K562 (cell line): ENCODE results near the gene UPK2. TPM values are rescaled to one million over a fixed set of nuclear protein-coding genes. Genes with fewer than 3 reads are reported as not detected.

Experiments used
- CBX3 ChIP-seq, 2 experiments: IDR thresholded peaks; 1 replicate in 1 of 2; 2 replicates in 1 of 2; pipeline ENCODE4 v1.6.1; 2012; ENCODE audit warnings: inconsistent platforms in 2 of 2, low read length in 2 of 2, borderline replicate concordance in 1 of 2, control low read depth in 1 of 2
- CTCF ChIP-seq, 3 experiments: IDR thresholded peaks in 2 of 3; conservative IDR thresholded peaks in 1 of 3; 2 replicates each; pipeline ENCODE4 v1.5.1; 2011 to 2012; ENCODE audit warnings: low read length in 3 of 3, mild to moderate bottlenecking in 3 of 3, control low read depth in 2 of 3, improper control_type of control experiment in 1 of 3, inconsistent platforms in 1 of 3, low read depth in 1 of 3, mixed read lengths in 1 of 3, moderate library complexity in 1 of 3; ENCODE audit not compliant: insufficient read depth in 2 of 3
- GTF2E2 ChIP-seq: fragments of 200-800 bp; sonication (Bioruptor generic); IDR thresholded peaks from 2 replicates; pipeline ENCODE4 v1.6.1; 2016; ENCODE audit warnings: missing genetic modification characterization, missing compliant biosample characterization
- JUN ChIP-seq, 2 experiments: sonication (generic) in 1 of 2; formaldehyde crosslinking in 1 of 2; IDR thresholded peaks; 2 replicates each; pipeline versions ENCODE4 v1.6.1 to v1.8.0; 2012 to 2022; ENCODE audit warnings: borderline replicate concordance in 2 of 2, mild to moderate bottlenecking in 2 of 2, improper control_type of control experiment in 1 of 2, low read depth in 1 of 2, low read length in 1 of 2, missing genetic modification reagents in 1 of 2
- KDM1A ChIP-seq, 2 experiments: fragments of 450-650 bp; IDR thresholded peaks; 2 replicates each; pipeline ENCODE4 v1.6.1; 2016; ENCODE audit warnings: mild to moderate bottlenecking in 2 of 2
- KLF1 ChIP-seq: fragments of 450-650 bp; IDR thresholded peaks from 2 replicates; pipeline ENCODE4 v1.6.1; 2016; ENCODE audit warnings: missing genetic modification characterization, missing compliant biosample characterization
- PHF8 ChIP-seq: fragments of 200-600 bp; sonication (generic); IDR thresholded peaks from 2 replicates; pipeline ENCODE4 v1.6.1; 2012; ENCODE audit warnings: mixed run types, mild to moderate bottlenecking, inconsistent platforms, low read length, moderate library complexity, borderline replicate concordance
- PTBP1 ChIP-seq: fragments of 200-400 bp; formaldehyde crosslinking; IDR thresholded peaks from 2 replicates; pipeline ENCODE4 v1.6.1; 2017; ENCODE audit warnings: low read depth, low read length
- SMARCB1 ChIP-seq: IDR thresholded peaks from 2 replicates; pipeline ENCODE4 v1.6.1; 2011; ENCODE audit warnings: improper control_type of control experiment, low read depth; ENCODE audit not compliant: insufficient read length
- SMARCE1 ChIP-seq: fragments of 450-650 bp; IDR thresholded peaks from 2 replicates; pipeline ENCODE4 v1.7.1; 2016; ENCODE audit warnings: mild to moderate bottlenecking
- SUPT5H ChIP-seq: fragments of 450-650 bp; IDR thresholded peaks from 2 replicates; pipeline ENCODE4 v1.6.1; 2016
- ZC3H8 ChIP-seq: fragments of 450-650 bp; IDR thresholded peaks from 2 replicates; pipeline ENCODE4 v1.6.1; 2017
- ZNF445 ChIP-seq: fragments of 250-450 bp; sonication (Bioruptor Pico); IDR thresholded peaks from 2 replicates; pipeline ENCODE4 v1.4.0; 2020; ENCODE audit warnings: low read depth, mild to moderate bottlenecking, moderate library complexity
- ZNF639 ChIP-seq, 2 experiments: fragments of 200-800 bp in 1 of 2; sonication (Bioruptor generic) in 1 of 2; sonication (generic) in 1 of 2; formaldehyde crosslinking in 1 of 2; IDR thresholded peaks in 1 of 2; conservative IDR thresholded peaks in 1 of 2; 2 replicates each; pipeline versions ENCODE4 v1.5.0 to v1.6.1; 2016 to 2020; ENCODE audit warnings: missing compliant biosample characterization in 1 of 2, missing genetic modification characterization in 1 of 2, missing genetic modification reagents in 1 of 2
- ZNF695 ChIP-seq: fragments of 450-650 bp; formaldehyde crosslinking; IDR thresholded peaks from 2 replicates; pipeline ENCODE4 v1.4.0; 2020; ENCODE audit warnings: mild to moderate bottlenecking, moderate library complexity
- polyA plus RNA-seq, 8 experiments: library from polyadenylated mRNA; depleted of rRNA in 4 of 8; stranded (reverse) in 5 of 8; unstranded in 3 of 8; fragments of >200 nt; fragmentation: Nextera tagmentation in 2 of 8; fragmentation: Illumina TruSeq in 1 of 8; extraction: Ambion mirVana in 2 of 8; extraction: Trizol in 1 of 8; gene quantifications; 2 replicates each; pipeline versions ENCODE4 v1.2.1 to v1.2.3, GENCODE V29; 2011 to 2014; ENCODE audit warnings: inconsistent platforms in 1 of 8, missing spikeins in 1 of 8
- total RNA-seq, 7 experiments: library from RNA; depleted of rRNA in 6 of 7; stranded (reverse); fragments of >200 nt in 6 of 7; fragmentation: Illumina TruSeq in 2 of 7; extraction: Trizol in 2 of 7; gene quantifications; 2 replicates each; pipeline versions ENCODE4 v1.2.1 to v1.2.3, GENCODE V29; 2011 to 2021; ENCODE audit warnings: low replicate concordance in 1 of 7
- TF ChIP-seq, protein P1 (sequence below): fragments of 450-650 bp; IDR thresholded peaks from 2 replicates; pipeline ENCODE4 v1.6.1; 2017; ENCODE audit warnings: antibody characterized with exemption, mild to moderate bottlenecking

UPK2 gene
- total and polyA plus RNA-seq, 9 of the 15 experiments (the other 6 are each of a cell fraction or from before 2014, with no cell fraction given): not detected

GRCh38 chr11:118912742-118913410, 43.2 kb upstream of the UPK2 start (continued):
- TF ChIP-seq JUN (IDR thresholded peaks at IDR 0.05; ENCODE audit: borderline replicate concordance, low read depth, low read length): peak; percentile 54; the same call in 1 of the 2 replicates
- TF ChIP-seq JUN (CRISPR knock-in tag; IDR thresholded peaks at IDR 0.05; ENCODE audit: borderline replicate concordance): no peak
- TF ChIP-seq SUPT5H: no peak
- no peak for TF ChIP-seq ZC3H8
- TF ChIP-seq CTCF (IDR thresholded peaks at IDR 0.05 in 2 of 3, conservative IDR thresholded peaks at IDR 0.05 in 1 of 3; ENCODE audit: insufficient read depth in 2 of 3, low read depth in 1 of 3, low read length in 3 of 3): no peak
- peak in 1 of 2 experiments; percentile 23; a peak in 1 of 4 replicates for TF ChIP-seq ZNF639 (CRISPR knock-in tag; conservative IDR thresholded peaks at IDR 0.05 in 1 of 2, IDR thresholded peaks at IDR 0.05 in 1 of 2)
- TF ChIP-seq CBX3 (IDR thresholded peaks at IDR 0.05; ENCODE audit: borderline replicate concordance in 1 of 2, low read length in 2 of 2): no peak
- no peak for TF ChIP-seq SMARCB1
- no peak for TF ChIP-seq KDM1A (IDR thresholded peaks at IDR 0.05)
- no peak; the same call in 1 of the 2 replicates for TF ChIP-seq ZNF445 (CRISPR knock-in tag)
- no peak for TF ChIP-seq GTF2E2 (tag)
- TF ChIP-seq PTBP1: no peak
- TF ChIP-seq ZNF695 (CRISPR knock-in tag): no peak
- peak; percentile 30; the same call in 1 of the 2 replicates for TF ChIP-seq SMARCE1
- TF ChIP-seq, protein P1, sequence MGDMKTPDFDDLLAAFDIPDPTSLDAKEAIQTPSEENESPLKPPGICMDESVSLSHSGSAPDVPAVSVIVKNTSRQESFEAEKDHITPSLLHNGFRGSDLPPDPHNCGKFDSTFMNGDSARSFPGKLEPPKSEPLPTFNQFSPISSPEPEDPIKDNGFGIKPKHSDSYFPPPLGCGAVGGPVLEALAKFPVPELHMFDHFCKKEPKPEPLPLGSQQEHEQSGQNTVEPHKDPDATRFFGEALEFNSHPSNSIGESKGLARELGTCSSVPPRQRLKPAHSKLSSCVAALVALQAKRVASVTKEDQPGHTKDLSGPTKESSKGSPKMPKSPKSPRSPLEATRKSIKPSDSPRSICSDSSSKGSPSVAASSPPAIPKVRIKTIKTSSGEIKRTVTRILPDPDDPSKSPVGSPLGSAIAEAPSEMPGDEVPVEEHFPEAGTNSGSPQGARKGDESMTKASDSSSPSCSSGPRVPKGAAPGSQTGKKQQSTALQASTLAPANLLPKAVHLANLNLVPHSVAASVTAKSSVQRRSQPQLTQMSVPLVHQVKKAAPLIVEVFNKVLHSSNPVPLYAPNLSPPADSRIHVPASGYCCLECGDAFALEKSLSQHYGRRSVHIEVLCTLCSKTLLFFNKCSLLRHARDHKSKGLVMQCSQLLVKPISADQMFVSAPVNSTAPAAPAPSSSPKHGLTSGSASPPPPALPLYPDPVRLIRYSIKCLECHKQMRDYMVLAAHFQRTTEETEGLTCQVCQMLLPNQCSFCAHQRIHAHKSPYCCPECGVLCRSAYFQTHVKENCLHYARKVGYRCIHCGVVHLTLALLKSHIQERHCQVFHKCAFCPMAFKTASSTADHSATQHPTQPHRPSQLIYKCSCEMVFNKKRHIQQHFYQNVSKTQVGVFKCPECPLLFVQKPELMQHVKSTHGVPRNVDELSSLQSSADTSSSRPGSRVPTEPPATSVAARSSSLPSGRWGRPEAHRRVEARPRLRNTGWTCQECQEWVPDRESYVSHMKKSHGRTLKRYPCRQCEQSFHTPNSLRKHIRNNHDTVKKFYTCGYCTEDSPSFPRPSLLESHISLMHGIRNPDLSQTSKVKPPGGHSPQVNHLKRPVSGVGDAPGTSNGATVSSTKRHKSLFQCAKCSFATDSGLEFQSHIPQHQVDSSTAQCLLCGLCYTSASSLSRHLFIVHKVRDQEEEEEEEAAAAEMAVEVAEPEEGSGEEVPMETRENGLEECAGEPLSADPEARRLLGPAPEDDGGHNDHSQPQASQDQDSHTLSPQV: peak; percentile 89
- TF ChIP-seq KLF1 (tag): 0 out of 2 replicates have a peak, but pooled peaks have one; percentile 13
- TF ChIP-seq PHF8: no peak
